ENCODE data around the gene PRKCI.

PRKCI gene

DNA sequence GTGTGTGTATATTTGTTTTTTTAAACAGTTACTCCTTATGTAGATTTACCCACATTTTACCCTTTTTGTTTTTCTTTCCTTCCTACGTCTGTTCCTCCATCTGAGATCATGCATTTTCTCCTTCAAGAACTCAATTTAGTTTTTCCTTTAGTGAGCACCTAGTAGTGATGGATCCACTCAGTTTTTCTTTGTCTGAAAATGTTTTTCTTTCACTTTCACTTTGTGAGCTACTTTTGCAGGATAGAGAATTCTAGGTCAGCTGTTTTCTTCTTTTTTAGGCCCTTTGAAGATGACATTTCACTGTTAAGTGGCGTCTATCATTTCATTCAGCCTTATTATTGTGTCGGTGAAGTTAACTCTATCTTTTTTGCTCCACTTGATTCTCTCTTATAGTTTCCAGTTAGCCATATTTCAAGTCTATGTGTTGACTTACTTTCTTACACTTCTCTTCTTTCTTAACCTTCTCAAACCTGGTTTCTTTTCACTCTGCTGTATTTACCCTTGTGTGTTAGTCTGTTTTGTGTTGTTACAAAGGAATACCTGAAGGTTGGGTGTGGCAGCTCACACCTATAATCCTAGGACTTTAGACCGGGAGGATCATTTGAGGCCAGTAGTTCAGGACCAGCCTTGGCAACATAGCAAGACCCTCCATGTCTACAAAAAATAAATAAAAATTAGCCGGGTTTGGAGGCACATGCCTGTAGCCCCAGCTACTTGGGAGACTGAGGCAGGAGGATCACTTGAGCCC, 55.8 kb downstream of the PRKCI start:
- no peak overlapping the region for H3K4me3 ChIP-seq (ENCODE audit: low read depth, low read length)
- DNase-seq (ENCODE audit: low read depth), result no peak
- TF ChIP-seq, protein P1, sequence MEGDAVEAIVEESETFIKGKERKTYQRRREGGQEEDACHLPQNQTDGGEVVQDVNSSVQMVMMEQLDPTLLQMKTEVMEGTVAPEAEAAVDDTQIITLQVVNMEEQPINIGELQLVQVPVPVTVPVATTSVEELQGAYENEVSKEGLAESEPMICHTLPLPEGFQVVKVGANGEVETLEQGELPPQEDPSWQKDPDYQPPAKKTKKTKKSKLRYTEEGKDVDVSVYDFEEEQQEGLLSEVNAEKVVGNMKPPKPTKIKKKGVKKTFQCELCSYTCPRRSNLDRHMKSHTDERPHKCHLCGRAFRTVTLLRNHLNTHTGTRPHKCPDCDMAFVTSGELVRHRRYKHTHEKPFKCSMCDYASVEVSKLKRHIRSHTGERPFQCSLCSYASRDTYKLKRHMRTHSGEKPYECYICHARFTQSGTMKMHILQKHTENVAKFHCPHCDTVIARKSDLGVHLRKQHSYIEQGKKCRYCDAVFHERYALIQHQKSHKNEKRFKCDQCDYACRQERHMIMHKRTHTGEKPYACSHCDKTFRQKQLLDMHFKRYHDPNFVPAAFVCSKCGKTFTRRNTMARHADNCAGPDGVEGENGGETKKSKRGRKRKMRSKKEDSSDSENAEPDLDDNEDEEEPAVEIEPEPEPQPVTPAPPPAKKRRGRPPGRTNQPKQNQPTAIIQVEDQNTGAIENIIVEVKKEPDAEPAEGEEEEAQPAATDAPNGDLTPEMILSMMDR (IDR thresholded peaks at IDR 0.05; ENCODE audit: insufficient read depth, low read depth, low read length, missing control alignments), result no peak

DNA sequence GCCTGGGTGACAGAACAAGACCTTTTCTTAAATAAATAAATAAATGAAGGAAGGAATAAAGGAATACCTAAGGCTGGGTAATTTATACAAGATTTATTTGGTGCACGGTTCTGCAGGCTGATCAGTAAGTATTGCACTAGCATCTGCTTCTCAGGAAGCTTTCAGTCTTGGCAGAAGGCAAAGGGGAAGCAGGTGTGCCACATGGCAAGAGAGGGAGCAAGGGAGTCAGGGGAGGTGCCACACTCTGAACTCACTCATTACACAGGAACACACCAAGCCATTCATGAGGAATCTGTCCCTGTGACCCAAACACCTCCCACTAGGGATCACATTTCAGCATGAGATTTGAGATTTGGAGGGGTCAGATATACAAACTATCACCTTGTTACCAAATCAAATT, 56.4 kb downstream of the PRKCI start:
- no peak for DNase-seq (ENCODE audit: low read depth)
- H3K4me3 ChIP-seq (ENCODE audit: low read depth, low read length), result no peak overlapping the region
- TF ChIP-seq, protein P1 (IDR thresholded peaks at IDR 0.05; ENCODE audit: insufficient read depth, low read depth, low read length, missing control alignments), result no peak

- no peak for DNase-seq (ENCODE audit: low read depth)
- TF ChIP-seq, protein P1 (IDR thresholded peaks at IDR 0.05; ENCODE audit: insufficient read depth, low read depth, low read length, missing control alignments), result no peak
- H3K4me3 ChIP-seq (ENCODE audit: low read depth, low read length), result no peak overlapping the region
Measured at GRCh38 chr3:170290194-170290593, 68.0 kb downstream of the PRKCI start.

- TF ChIP-seq, protein P1 (IDR thresholded peaks at IDR 0.05; ENCODE audit: insufficient read depth, low read depth, low read length, missing control alignments), result no peak
- no peak for DNase-seq (ENCODE audit: low read depth)
- no peak overlapping the region for H3K4me3 ChIP-seq (ENCODE audit: low read depth, low read length)
Measured at GRCh38 chr3:170295586-170295985, 73.4 kb downstream of the PRKCI start.

DNA sequence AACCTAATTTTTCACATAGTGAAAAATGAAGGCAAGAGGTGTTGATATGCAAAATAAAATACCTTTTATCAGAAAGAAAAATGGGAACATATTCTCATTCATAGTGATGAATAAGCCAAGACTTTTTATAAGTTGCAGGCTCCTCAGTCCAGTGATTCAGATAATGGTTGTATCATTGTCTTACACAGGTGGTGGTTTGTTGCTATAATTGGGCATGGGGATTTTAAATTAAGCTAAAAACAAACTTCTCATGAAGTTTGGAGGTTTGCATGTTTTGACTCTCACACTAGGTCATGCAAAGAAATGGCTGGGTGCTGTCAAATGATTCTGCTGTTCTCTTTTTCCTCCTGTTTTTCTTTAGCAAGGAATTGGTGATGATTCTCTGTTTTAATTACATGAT, 74.5 kb downstream of the PRKCI start:
- no peak overlapping the region for H3K4me3 ChIP-seq (ENCODE audit: low read depth, low read length)
- no peak for DNase-seq (ENCODE audit: low read depth)
- TF ChIP-seq, protein P1 (IDR thresholded peaks at IDR 0.05; ENCODE audit: insufficient read depth, low read depth, low read length, missing control alignments), result no peak

GRCh38 chr3:170301405-170301804, 79.2 kb downstream of the PRKCI start:
- TF ChIP-seq, protein P1 (IDR thresholded peaks at IDR 0.05; ENCODE audit: insufficient read depth, low read depth, low read length, missing control alignments), result no peak
- no peak for DNase-seq (ENCODE audit: low read depth)
- no peak overlapping the region for H3K4me3 ChIP-seq (ENCODE audit: low read depth, low read length)

GRCh38 chr3:170302008-170302407, 79.8 kb downstream of the PRKCI start:
- TF ChIP-seq, protein P1 (IDR thresholded peaks at IDR 0.05; ENCODE audit: insufficient read depth, low read depth, low read length, missing control alignments), result no peak
- no peak overlapping the region for H3K4me3 ChIP-seq (ENCODE audit: low read depth, low read length)
- DNase-seq (ENCODE audit: low read depth), result no peak

All from GM12865 (cell line).